ENCODE measurements around the gene DMBT1.

- no peak for TF ChIP-seq EP300 (IDR thresholded peaks at IDR 0.05)
- no peak for TF ChIP-seq CTCF (IDR thresholded peaks at IDR 0.05)
Observed at GRCh38 chr10:122550983-122551382, 9.6 kb upstream of the DMBT1 start.
